ENCODE results near the gene MED16. TPM values are rescaled to one million over a fixed set of nuclear protein-coding genes. Genes with fewer than 3 reads are reported as not detected.
"Not testable (repeated sequence)": the region's sequence is repeated elsewhere in the genome, so short reads cannot be mapped to it uniquely, and the experiment has no call there.

Gene MED16
- total RNA-seq, 1 donor from 2014 or later = 36.1 TPM

GRCh38 chr19:907183-907853 is 14.3 kb upstream of the MED16 start:
- DNase-seq (ENCODE audit: low spot score) = no peak

- no peak for DNase-seq (ENCODE audit: low spot score)
These were observed 13.5 kb upstream of the MED16 start for GRCh38 chr19:906480-906879.

GRCh38 chr19:904545-904944 is 11.6 kb upstream of the MED16 start:
- no peak for DNase-seq (ENCODE audit: low spot score)

DNA sequence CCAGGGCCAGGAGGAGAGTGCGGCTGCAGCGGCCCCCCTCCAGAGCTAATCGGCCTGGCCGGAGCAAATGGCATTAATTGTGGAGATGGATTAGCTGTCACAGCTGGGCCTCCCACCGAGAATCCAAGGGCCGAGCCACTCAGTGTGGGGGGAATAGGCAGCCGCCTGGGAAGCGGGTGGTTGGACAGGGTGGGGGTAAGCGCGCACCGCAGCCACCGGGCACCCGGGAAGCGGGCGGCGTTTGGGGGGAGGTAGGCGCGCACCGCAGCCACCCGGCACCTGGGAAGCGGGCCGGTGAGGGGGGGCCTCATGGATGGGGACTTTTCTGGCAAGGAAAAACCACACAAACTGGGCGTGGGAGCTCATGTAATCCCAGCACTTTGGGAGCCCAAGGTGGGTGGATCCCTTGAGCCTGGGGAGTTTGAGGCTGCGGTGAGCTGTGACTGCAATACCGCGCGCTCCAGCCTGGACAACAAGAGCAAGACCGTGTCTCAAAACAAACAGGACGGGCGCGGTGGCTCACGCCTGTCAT is 10.3 kb upstream of the MED16 start:
- DNase-seq (ENCODE audit: low spot score) = no peak

DNA sequence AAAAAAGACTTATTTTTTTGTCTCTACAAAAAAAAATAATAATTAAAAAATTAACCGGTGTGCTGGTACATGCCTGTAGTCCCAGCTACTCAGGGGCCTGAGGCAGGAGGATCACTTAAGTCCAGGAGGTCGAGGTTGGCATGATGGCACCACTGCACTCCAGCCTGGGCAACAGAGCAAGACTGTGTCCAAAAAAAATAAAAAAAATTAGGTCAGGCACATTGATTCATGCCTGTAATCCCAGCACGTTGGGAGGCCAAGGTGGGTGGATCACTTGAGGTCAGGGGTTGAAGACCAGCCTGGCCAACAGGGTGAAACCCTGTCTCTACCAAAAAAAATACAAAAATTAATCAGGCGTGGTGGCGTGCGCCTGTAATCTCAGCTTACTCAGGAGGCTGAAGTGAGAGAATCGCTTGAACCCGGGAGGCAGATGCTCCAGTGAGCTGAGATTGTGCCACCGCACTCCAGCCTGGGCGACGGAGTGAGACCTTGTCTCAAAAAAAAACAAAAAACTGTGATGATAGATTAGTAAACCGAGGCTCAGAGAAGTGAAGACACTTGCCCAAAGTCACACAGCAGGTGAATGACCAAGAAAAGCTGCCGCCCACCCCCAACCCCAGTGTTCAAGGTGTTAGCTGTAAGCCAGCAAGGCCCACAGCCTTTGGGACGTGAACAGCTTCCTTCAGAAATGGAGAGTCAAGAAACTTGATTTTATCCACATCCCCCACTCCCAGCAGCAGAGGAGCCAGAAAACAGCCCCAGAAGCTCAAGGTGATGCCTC is 9.6 kb upstream of the MED16 start:
- no peak for DNase-seq (ENCODE audit: low spot score)

DNA sequence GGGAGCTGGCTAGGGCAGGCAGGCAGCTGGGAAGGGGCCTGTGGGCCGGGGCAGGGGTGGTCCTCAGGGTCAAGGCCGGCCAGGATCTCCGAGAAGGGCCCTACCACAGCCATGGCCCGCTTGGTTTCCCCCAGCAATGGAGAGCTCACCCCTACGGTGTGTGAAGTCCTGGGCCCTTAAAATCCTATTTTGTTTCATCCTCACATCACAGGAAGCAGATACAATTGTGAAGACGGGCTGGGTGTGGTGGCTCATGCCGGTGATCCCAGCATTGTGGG is 9.0 kb upstream of the MED16 start:
- DNase-seq (ENCODE audit: low spot score) = no peak

- DNase-seq (ENCODE audit: low spot score) = no peak
These were observed 8.5 kb upstream of the MED16 start for GRCh38 chr19:901216-902092.

- DNase-seq (ENCODE audit: low spot score) = no peak
These were observed 7.5 kb upstream of the MED16 start for GRCh38 chr19:900302-901111.

GRCh38 chr19:900043-900301 is 7.0 kb upstream of the MED16 start:
- DNase-seq (ENCODE audit: low spot score) = no peak

- no peak for DNase-seq (ENCODE audit: low spot score)
These were observed 6.5 kb upstream of the MED16 start for GRCh38 chr19:899336-900042.

GRCh38 chr19:898663-899062 is 5.7 kb upstream of the MED16 start:
- DNase-seq (ENCODE audit: low spot score) = no peak

GRCh38 chr19:897442-898039 is 4.6 kb upstream of the MED16 start:
- no peak for DNase-seq (ENCODE audit: low spot score)

DNA sequence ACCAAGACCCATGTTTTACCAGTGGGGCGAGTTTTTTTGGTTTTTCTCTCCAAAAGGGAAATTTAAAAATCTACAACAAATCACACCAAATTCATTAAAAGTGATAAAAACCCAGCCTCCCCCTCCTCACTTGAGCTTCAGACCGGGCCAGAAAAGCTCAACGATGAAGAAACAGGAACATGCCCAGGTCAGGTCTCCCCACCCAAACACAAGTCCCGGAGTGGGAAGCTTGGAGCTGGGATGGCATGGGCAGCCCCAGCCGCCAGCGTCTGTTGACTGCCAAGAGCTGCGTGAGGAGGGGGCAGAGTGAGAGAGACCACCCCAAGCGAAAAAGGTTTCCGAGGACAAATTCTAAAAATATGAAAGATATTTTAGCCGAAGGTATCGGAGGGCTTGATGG is 4.0 kb upstream of the MED16 start:
- no peak for DNase-seq (ENCODE audit: low spot score)

- DNase-seq (ENCODE audit: low spot score) = no peak
These were observed 3.4 kb upstream of the MED16 start for GRCh38 chr19:896434-896833.

- DNase-seq (ENCODE audit: low spot score) = no peak
These were observed 619 bp downstream of the MED16 start for GRCh38 chr19:892243-892893.

GRCh38 chr19:891421-892200 is 1.4 kb downstream of the MED16 start:
- not testable (repeated sequence) for DNase-seq (ENCODE audit: low spot score)

DNA sequence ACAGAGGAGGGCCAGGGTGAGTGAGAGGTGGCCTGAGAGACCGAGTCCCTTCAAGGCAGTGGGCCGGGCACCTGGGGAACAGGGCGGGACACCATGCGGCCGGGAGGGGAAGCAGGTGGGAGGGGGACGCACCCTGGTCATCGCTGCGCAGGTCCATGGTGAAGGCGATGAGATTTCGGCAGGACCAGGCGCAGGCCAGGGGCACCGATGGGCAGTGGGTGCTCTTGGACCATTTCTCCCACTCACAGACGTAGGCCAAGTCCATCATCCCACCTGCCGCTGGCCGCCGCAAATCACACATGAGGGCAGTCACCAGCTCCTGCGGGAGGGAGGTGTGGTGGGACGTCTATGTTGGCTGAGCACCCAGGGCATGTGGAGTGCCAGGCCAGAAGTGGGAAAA is 2.2 kb downstream of the MED16 start:
- DNase-seq (ENCODE audit: low spot score) = no peak

GRCh38 chr19:889662-890295 is 3.2 kb downstream of the MED16 start:
- no peak for DNase-seq (ENCODE audit: low spot score)

All from umbilical cord (tissue), 2 donors.